Measurements from ENCODE around the gene SDF2.

DNA sequence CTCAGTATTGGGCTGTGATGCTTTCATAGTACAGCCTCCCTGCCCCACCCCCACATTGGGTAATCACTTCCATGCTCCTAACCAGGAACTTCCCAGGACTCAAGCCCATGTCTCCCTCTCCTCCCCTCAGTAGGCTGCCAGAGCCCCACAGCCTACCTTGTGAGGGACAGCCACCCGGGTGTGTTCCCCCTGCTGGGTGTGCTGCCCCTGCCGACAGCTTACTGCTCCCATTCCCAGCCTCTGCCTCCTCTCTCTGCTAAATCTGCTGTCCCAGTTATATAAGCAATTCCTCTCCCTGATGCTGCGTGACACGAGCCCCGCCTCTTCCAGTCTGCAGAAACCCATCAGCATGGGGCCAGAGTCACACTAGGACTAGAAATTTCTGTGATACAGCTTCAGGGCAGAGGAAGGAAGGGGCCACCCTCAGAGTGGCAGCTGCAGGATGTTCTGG, 47.8 kb downstream of the SDF2 start, which contains the start of gene RSKR:
- TF ChIP-seq, protein P1, sequence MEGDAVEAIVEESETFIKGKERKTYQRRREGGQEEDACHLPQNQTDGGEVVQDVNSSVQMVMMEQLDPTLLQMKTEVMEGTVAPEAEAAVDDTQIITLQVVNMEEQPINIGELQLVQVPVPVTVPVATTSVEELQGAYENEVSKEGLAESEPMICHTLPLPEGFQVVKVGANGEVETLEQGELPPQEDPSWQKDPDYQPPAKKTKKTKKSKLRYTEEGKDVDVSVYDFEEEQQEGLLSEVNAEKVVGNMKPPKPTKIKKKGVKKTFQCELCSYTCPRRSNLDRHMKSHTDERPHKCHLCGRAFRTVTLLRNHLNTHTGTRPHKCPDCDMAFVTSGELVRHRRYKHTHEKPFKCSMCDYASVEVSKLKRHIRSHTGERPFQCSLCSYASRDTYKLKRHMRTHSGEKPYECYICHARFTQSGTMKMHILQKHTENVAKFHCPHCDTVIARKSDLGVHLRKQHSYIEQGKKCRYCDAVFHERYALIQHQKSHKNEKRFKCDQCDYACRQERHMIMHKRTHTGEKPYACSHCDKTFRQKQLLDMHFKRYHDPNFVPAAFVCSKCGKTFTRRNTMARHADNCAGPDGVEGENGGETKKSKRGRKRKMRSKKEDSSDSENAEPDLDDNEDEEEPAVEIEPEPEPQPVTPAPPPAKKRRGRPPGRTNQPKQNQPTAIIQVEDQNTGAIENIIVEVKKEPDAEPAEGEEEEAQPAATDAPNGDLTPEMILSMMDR (conservative IDR thresholded peaks at IDR 0.05; ENCODE audit: low read length), result no peak
- no peak for TF ChIP-seq EZH2phosphoT487 (IDR thresholded peaks at IDR 0.05; ENCODE audit: borderline replicate concordance)

Measured in Loucy (cell line).